Measurements from ENCODE around the gene ZSWIM3.
"Not testable (repeated sequence)": the region's sequence is repeated elsewhere in the genome, so short reads cannot be mapped to it uniquely, and the experiment has no call there.

Gene ZSWIM3

DNA sequence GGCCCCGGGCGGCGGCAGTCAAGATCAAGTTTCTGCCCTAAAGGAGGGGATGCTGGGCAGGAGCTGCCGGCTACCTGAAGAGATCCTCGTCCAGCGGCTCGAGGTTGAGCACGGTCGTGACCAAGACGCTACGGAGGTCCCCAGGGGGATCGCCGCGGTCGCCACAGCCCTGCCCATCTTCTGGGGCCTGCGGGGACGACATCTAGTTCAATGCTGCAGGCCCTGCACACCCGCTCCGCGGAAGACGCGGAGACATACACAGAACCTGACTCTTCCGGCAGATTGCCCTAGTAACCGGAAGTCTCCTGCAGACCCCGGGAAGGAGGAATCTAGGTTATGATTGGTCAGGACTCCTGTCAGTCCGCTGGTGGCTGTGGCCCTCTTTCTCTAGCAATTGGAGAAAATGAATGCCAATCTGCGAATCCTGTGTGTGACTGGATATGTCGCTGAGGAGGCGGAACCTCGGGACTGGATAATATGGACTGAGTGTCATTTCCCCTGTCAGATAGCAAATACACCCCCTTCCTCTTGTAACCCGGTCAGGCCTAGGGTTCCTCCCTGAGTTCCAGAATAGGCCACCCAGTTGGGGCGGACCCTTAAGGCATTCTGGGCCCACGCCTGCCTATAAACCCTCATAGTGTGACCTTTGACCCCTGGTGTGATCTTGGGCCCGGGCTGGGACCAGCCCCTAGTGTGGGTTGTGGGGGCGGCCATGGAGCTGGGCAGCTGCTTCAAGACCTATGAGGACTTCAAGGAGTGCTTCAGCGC is at the start of gene ZSWIM3, which contains the start of gene ACOT8:
ZSWIM3 (plus strand) TSS at position 501 of the 768 bp plus-strand sequence; CDS start at position 713, 212 bp downstream.
ACOT8 (minus strand) TSS at position 279 of the 768 bp plus-strand sequence; CDS start at position 202, 77 bp downstream.
- peak; percentile 85 for DNase-seq (ENCODE audit: low read depth, low spot score)

DNA sequence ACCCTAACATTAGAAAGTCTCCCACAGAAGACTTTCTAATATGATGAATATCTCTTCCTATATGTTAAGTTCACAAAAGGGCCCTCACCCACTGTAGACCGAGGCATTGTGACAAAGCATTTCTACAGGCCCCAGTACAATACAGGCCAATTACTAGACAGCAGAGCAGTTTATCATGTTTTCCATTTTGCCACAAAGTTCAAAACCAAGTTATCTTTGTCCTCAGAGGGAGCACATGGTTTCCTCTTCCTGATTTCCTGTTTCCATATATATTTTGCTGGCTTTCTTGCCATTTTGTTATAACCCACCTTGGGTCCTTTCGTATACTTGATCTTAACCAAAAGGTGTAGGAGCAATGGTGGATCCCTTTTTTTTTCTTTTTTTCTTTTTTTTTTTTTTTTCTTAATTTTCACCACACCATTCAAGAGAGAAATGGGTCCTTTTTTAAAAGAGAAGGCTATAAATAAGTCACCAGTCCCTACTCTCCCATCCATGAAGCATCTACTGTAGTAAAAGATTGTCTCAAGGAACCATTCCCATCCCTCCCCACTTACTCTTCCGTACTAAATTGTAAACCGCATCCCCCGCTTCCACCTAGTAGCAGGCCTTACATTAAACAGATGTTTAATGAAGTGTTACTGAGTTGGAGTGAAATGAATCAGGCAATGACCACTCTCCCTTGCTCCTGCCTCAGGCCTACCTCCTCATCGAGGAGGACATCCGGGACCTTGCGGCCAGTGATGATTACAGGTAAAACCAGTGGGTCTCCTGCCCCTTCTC is 47.0 kb upstream of the ZSWIM3 start:
- DNase-seq (ENCODE audit: low read depth, low spot score): no peak

DNA sequence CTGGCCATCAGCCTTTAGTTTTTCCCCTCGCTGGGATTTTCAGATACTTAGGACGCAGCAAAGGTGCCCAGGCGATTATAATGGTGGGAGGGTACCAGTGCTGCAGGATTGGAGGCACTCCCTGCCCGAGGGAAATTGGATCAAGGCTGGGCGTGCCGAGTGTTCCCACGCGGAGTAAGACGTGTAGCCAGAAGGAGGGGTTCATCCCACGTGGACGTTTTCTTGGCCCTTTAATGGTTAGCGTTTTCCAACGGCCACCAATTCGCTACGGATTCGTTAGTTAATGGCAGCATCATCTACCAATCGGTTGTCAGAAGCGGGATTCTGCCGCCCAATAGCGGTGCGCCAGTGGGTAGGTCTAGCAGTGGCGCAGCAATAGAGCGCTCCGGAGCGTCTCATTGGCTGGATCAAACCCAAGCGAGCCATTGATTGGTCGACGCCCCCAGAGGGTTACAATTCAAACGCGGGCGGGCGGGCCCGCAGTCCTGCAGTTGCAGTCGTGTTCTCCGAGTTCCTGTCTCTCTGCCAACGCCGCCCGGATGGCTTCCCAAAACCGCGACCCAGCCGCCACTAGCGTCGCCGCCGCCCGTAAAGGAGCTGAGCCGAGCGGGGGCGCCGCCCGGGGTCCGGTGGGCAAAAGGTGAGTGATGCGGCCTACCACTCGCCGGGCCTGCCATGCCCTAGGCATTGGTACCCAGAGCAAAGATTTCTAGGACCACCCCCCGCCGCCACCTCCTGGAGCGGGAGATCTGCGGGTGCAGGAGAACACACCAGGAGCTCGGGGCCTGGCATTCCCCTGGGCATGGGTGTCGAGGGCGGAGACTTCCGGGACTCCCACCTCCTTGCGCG is 45.0 kb upstream of the ZSWIM3 start, which contains the start of gene UBE2C:
UBE2C (plus strand) TSS at position 488 of the 849 bp plus-strand sequence; CDS start at position 540, 52 bp downstream.
- peak; percentile 89 for DNase-seq (ENCODE audit: low read depth, low spot score)

DNA sequence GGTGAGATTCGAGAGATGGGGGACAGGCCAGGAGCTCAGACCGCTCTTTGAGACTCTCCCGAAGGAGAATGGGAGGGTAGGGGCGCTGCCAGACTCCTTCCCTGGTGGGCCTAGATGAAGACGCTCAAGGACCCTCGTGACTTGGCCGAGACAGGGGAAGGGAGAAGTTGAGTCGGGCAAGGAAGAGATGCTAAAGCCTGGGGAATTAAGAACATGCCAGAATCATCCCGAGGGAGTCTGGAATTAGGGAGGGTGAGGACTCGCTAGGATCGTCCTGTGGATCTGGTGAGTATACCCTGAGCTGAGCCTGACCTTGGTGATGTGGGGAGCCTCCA is 44.4 kb upstream of the ZSWIM3 start:
- DNase-seq (ENCODE audit: low read depth, low spot score): no peak

DNA sequence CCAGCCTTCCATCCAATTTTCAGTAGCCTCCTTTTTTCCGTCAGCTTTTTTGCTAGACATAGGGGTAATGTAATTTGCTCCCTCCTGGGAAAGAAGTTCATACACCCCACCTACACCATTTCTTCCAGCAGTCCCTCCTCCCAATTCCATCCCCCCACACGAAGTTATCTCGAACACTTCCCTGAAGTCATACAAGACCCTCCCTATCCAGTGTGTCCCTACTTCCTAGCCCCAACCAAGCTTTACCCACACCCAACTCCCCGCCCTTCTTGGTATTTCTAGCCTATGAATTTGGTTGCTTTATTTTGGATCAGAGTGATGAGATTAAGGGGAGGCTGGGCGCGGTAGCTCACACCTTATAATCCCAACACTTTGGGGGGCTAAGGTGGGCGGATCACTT is 43.9 kb upstream of the ZSWIM3 start:
- DNase-seq (ENCODE audit: low read depth, low spot score): no peak

DNA sequence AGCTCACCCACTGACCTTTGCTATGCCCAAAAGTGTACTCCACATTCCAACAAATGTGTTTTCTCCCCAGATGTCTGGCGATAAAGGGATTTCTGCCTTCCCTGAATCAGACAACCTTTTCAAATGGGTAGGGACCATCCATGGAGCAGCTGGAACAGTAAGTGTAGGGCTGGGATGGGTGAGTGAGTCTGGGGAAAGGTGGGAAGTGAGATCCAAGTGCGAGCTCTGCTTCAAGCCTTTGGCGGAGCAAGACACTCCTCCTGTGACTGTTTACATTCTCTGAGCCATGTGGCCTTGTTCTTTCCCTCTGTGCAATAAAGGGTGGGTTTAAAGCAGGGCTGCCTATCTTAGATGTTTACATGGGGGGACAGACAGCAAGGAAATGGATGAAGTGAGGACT is 43.1 kb upstream of the ZSWIM3 start:
- DNase-seq (ENCODE audit: low read depth, low spot score): no peak

DNA sequence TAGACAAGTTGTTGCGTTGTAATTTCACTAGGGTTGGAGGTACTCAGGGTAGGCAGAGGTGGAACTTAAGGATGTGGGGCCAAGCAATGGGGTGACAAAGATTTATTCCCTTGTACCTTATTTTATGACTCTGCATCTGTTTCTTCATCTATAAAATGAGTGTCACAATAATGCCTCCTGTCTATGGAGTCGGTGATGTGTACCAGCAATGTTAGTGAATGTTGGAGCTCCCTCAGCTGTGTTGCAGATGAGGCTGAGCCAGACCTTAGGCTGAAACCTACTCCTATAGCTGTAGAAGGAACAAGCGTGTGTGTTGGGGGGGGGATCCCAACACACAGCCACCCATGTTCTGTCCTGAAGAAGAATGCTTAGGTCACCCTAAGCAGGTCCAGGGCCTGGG is 40.5 kb upstream of the ZSWIM3 start:
- no peak for DNase-seq (ENCODE audit: low read depth, low spot score)

DNA sequence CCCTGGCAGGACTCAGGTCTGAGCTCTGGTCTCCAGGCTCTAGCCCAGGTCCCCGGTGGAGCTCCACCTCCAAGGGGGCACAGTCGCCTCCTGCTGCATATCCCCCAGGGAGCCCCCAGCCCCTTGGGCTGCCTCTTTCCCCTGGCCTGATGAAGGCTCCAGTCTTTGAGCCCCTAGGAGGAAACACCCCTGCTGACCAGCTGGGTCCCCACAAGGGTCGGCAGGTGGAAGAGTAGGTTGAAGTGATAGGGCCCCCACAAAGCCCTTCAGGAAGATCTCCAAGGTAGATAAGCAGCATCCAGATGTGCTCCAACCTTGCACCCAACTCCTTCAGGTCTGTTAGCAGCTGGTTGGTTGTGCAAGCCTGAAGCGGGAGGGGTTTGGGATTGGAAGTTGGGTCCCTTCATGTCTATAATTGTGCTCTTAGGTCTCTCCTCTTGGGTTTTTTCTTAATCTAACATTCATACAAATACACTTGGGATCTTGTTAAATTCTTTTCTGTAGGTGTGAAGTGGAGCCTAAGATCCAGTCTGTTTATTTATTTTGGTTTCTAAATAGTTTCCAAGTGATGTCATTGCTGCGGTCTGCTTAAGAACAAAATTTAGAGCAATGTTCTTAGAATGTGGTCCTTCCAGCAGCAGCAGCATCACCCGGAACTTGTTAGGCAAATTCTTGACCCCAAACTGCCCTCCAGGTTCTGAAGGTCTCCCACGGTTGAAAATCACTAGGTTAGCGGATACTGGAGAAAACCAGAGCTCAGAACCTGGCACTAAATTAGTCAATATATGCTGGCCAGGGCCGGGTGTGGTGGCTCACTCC is 39.8 kb upstream of the ZSWIM3 start:
- DNase-seq (ENCODE audit: low read depth, low spot score): no peak

DNA sequence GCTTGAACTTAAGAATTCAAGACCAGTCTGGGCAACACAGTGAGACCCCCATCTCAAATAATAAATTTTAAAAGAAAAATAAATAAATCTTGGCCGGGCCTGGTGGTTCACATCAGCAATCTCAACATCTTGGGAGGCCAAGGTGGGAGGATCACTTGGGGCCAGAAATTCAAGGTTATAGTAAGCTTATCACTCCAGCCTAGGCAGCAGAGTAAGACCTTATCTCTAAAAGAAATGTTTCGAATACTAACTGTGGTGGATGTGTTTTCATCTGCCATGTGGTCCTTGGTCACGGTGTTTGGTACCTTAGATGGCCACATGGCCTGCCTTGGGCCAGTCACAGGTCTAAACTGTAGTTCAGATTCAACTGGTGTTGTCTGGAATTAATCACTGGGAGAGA is 39.2 kb upstream of the ZSWIM3 start:
- no peak for DNase-seq (ENCODE audit: low read depth, low spot score)

DNA sequence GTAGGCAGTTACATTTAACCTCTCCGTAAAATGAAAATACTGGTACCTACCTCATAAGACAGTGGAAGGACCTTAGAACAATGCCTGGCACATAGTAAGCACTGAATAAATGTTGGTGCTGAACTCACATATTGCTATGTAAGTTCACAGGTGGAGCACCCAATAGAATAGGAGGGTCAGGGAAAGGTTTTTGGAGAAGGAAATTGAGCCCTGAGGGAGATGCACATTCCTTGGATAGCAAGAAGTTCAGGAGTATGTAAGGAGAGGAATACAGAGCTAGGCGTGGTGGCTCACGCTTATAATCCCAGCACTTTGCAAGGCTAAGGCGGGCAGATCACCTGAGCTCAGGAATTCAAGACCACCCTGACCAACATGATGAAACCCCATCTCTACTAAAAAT is 37.9 kb upstream of the ZSWIM3 start:
- no peak for DNase-seq (ENCODE audit: low read depth, low spot score)

DNA sequence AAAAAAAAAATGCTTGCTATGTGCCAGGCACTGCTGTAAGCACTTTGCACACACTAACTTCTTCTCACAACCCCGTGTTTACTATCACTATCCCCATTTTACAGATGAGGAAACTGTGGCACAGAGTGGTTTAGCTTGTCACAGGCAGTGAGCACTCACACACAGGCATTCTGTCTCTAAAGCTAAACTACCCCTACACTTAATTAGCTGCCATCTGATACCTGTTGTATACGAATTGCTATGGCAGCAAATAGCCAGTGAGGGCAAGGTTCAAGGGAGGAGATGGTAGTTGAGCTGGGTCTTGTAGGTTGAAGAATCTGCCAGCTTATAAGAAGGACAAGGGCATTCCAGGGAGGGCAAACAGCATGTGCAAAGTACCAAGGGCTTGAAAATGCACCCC is 35.5 kb upstream of the ZSWIM3 start:
- DNase-seq (ENCODE audit: low read depth, low spot score): no peak

DNA sequence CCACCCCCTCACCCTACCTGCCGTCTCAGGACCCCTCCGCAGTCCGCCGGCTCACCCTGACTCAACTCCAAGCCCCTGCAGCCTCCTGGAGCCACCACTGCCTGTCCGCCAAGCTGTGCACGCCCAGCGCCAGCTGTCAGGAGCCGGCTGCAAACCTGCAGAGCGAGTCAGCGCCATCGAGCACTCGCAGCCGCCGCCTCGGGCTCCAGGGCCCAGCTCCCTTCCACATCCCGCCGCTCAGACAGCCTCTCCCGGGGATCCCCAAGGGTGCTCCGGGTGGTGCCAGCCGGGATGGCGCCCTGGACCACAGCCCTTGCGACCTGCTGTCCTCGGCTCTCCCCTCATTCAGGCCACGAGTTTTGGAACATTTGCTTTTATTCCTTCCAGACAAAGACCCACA is 34.6 kb upstream of the ZSWIM3 start:
- no peak for DNase-seq (ENCODE audit: low read depth, low spot score)

DNA sequence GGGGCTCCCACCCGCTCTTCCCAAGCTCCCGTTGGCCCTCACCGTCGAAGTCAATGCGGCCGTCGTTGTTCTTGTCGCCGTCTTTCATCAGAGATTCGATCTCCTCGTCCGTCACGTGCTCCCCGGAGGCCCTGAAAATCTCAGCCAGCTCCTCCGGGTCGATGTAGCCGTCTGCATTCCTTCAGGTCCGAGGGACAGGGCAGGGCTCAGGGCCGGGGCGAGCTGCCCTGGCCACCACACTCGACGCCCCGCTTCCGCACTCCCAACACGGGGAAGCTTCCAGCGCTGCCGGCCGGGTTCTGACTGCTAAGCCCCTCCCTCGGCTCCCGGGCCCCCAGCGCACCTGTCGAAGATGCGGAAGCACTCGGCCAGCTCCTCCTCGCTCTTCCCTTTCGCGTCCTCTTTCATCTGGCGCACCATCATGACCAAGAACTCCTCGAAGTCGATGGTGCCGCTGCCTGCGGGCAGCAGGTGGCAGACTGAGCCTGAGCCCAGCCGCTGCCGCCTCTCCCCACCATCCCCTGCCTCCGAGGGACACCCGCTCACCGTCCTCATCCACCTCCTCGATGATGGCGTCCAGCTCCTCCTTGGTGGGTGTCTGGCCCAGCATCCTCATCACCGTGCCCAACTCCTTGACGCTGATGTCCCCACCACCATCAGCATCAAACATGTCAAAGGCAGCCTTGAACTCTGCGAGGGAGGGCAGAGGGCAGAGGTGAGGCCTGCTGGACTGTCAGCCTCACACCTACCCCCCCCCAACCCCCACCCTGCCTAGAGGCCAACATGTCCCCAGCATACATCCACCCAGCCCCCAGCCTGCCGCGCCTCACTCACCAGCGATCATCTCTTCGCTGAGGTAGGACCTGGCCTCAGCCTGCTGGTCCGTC is 33.2 kb upstream of the ZSWIM3 start:
- peak; percentile 11 for DNase-seq (ENCODE audit: low read depth, low spot score)

DNA sequence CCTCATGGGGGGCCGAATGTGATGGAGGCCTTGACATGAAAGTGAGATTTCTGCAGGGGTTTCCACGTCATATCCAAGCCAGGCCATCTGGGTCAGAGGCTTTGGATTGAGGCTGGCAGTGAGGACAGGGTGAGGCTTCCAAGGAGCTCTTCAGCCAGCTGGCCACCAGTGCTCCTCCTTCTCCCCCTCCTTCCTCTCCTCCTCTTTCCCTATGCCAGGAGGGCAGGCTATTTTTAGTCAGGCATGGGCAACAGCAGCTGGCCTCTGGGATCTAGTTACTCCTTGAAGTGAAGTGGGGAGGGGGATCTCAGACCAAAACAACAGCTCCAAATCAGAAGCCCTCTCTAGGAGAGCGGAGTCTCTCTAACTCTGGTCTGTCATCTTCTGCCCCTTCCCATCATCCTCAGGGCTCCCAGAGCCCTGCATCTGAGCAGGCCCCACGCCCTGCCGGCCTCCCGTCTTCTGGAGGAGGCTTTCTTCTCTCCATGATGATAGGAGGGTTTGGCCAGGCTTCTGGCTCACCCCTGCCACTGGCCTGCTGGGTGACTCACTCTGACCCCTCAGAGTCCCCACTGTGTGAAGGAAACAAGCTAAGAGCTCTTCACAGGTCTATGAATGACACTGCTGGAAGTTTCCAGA is 30.9 kb upstream of the ZSWIM3 start:
- DNase-seq (ENCODE audit: low read depth, low spot score): no peak

DNA sequence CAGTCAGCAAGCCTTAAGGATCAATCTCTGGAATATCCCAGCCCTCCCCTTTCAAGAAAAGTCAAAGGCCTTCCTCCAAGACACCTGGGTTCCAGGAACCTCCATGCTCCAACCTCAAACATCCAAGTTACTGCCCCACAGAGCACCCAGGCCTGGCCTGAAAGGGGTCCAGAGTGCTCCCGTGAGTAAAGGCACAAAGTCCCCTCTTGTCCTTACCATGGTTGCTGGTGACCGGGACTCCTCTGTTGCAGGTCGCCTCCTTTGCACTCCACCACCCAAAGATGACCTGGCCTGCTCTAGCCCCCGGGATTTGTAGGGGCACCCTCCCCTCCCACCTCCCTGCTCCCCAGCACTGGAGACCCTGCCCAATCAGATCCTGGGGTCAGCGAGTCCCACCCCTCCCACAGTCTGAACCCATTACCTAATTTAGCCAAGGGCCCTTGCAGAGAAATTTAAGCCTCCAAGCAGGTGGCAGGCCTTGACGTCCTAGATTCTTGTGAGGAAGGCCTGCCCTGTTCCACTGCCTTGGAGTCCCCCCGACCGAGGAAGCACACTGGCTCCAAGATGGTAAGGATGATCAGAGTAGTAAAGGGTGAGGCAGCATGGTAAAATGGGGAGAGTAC is 30.3 kb upstream of the ZSWIM3 start, which contains the start of gene TNNC2:
TNNC2 (minus strand) TSS at position 283 of the 623 bp plus-strand sequence; CDS start at position 219, 64 bp downstream.
- DNase-seq (ENCODE audit: low read depth, low spot score): no peak

DNA sequence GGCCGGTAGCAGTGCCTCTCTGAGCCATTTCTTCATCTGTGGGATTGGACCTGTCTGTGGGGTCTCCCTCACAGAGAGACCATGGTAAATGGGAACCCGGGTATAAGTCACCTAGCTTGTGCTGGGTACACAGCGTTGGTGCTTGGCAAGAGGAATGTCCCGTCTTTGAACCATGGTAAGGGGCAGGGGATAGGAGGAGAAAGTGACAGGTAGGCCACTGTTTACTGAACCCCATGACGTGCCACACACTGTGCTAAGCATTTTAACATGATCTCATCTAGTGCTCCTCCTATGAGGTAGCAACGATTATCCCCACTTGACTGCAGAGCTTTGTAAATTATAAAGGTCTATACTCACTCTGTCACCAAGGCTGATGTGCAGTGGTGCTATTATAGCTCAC is 29.7 kb upstream of the ZSWIM3 start:
- DNase-seq (ENCODE audit: low read depth, low spot score): no peak

DNA sequence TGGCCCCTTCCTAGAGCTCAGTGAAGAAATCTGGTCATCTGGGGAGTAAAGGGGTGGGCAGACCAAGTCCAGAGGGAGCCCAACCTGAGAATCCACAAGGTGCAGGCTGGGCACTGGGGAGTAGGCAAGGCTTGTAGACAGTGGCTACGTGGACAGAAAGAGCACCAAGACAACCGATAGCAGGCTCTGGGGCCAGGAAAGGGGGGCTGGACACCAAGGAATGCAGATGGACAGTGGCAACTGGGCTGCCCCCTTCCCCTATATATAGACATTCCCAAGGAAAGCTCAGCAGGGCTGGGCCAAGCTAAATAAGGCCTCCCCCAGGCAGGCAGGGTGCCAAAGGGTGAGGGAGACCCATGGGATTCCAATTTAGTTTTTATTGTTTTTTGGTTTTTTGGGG is 28.8 kb upstream of the ZSWIM3 start:
- no peak for DNase-seq (ENCODE audit: low read depth, low spot score)

DNA sequence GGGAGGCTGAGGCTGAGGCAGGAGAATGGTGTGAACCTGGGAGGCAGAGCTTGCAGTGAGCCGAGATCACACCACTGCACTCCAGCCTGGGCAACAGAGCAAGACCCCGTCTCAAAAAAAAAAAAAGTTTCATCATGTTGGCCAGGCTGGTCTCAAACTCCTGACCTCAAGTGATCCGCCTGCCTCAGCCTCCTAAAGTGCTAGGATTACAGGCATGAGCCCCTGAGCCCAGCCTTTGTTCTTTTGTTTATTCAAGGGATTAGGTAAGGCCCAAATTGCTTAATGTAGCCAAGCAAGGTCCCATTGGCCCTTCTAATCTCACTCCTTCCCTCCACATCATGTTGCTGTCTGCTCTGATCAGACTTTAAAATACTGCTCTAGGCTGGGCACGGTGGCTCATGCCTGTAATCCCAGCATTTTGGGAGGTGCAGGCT is 27.7 kb upstream of the ZSWIM3 start:
- DNase-seq (ENCODE audit: low read depth, low spot score): not testable (repeated sequence)

DNA sequence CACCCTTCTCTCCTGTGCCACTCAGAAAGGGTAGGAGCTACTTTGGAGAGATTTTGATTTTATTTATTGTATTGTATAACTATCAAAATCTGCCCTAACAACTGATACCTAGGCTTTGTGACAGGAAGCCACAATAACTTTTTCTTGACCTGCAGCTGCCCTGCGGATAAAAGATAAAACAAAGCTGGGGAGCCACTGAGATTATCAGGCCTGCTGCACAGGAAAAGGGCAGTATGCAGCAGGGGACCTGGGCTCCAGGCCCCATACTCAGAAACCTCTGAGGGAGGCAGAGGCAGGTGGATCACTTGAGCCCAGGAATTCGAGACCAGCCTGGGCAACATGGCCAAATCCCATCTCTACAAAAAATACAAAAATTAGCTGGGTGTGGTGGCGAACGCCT is 24.8 kb upstream of the ZSWIM3 start:
- no peak for DNase-seq (ENCODE audit: low read depth, low spot score)

Measured in activated naive CD8-positive, alpha-beta T cell treated with anti-CD3 and anti-CD28 coated beads, Interleukin-2, amount 50 U/mL, for 16 hours (primary cell).